GM23338 (cell line): ENCODE data around the gene NID2. TPM values are rescaled to one million over a fixed set of nuclear protein-coding genes. Genes with fewer than 3 reads are reported as not detected.
A peak's percentile ranks its signal among the peaks of the same experiment; 100 is the strongest.

Experiments used
- ATAC-seq: fragments of 200-7000 bp; cut with Tn5 transposase; 3 replicates; pipeline ENCODE4 v1.9.1; 2020
- DNase-seq: peaks from one replicate; pipeline ENCODE4 v3.0.0-alpha.2; 2015; ENCODE audit warnings: low spot score
- H2AFZ ChIP-seq: fragments of 200-600 bp; sonication (generic); 2 replicates; pipeline ENCODE4 v1.8.0; 2016; ENCODE audit warnings: antibody characterized with exemption, mild to moderate bottlenecking, moderate library complexity
- H3F3A ChIP-seq: fragments of 200-600 bp; sonication (generic); replicated peaks from 2 replicates; pipeline ENCODE4 v1.8.0; 2017; ENCODE audit warnings: antibody characterized with exemption, mixed run types, low read depth
- H3K27ac ChIP-seq: fragments of 200-600 bp; sonication (generic); 2 replicates; pipeline ENCODE4 v1.6.1; 2016; ENCODE audit warnings: low read depth
- H3K27me3 ChIP-seq: fragments of 200-600 bp; sonication (generic); 2 replicates; pipeline ENCODE4 v1.8.0; 2016; ENCODE audit warnings: mild to moderate bottlenecking, mixed run types, moderate library complexity; ENCODE audit not compliant: insufficient read depth
- H3K36me3 ChIP-seq: fragments of 200-600 bp; sonication (generic); 2 replicates; pipeline ENCODE4 v1.8.0; 2016; ENCODE audit warnings: mild to moderate bottlenecking; ENCODE audit not compliant: insufficient read depth
- H3K4me1 ChIP-seq: fragments of 200-600 bp; sonication (generic); 2 replicates; pipeline ENCODE4 v1.8.0; 2016; ENCODE audit warnings: mild to moderate bottlenecking, moderate library complexity; ENCODE audit not compliant: insufficient read depth
- H3K4me2 ChIP-seq: fragments of 200-600 bp; sonication (generic); 2 replicates; pipeline ENCODE4 v1.7.1; 2017; ENCODE audit warnings: mixed run types
- H3K4me3 ChIP-seq: fragments of 200-600 bp; sonication (generic); 2 replicates; pipeline ENCODE4 v1.6.1; 2016; ENCODE audit warnings: mixed run types
- H3K79me2 ChIP-seq: fragments of 200-600 bp; sonication (generic); replicated peaks from 2 replicates; pipeline ENCODE4 v1.8.0; 2017; ENCODE audit warnings: mild to moderate bottlenecking; ENCODE audit not compliant: insufficient read depth
- H3K9me2 ChIP-seq: fragments of 200-600 bp; sonication (generic); 2 replicates; pipeline ENCODE4 v1.8.0; 2017; ENCODE audit not compliant: insufficient read depth
- H4K20me1 ChIP-seq: fragments of 200-600 bp; sonication (generic); replicated peaks from 2 replicates; pipeline ENCODE4 v1.8.0; 2017; ENCODE audit warnings: mild to moderate bottlenecking; ENCODE audit not compliant: insufficient read depth
- H3K27ac Mint-ChIP-seq: 2 replicates; pipeline ENCODE4 v1.8.0; 2020; ENCODE audit warnings: inconsistent platforms, mild to moderate bottlenecking, moderate library complexity, mixed read lengths
- H3K27me3 Mint-ChIP-seq: 3 replicates; pipeline ENCODE4 v1.8.0; 2022; ENCODE audit warnings: low read depth, mild to moderate bottlenecking, moderate library complexity, mixed read lengths, inconsistent platforms; ENCODE audit not compliant: insufficient read depth, poor library complexity
- H3K36me3 Mint-ChIP-seq: 3 replicates; pipeline ENCODE4 v1.8.0; 2021; ENCODE audit warnings: low read depth, mild to moderate bottlenecking, inconsistent platforms, moderate library complexity, mixed read lengths
- H3K4me1 Mint-ChIP-seq: 3 replicates; pipeline ENCODE4 v1.8.0; 2020; ENCODE audit warnings: mild to moderate bottlenecking, inconsistent platforms, mixed read lengths
- H3K4me3 Mint-ChIP-seq: 3 replicates; pipeline ENCODE4 v1.8.0; 2021; ENCODE audit warnings: moderate library complexity, mild to moderate bottlenecking, inconsistent platforms, mixed read lengths
- H3K9me3 Mint-ChIP-seq: 3 replicates; pipeline ENCODE4 v1.8.0; 2020; ENCODE audit warnings: moderate library complexity, mild to moderate bottlenecking, inconsistent platforms, mixed read lengths
- CREB1 ChIP-seq: fragments of 250-450 bp; sonication (Bioruptor Pico); IDR thresholded peaks from 2 replicates; pipeline ENCODE4 v1.5.0; 2020; ENCODE audit warnings: low read depth, mild to moderate bottlenecking, moderate library complexity
- CTCF ChIP-seq, 2 experiments: fragments of 200-600 bp in 1 of 2; sonication (generic) in 1 of 2; conservative IDR thresholded peaks; 2 replicates each; pipeline versions ENCODE4 v1.5.1 to v1.6.1; 2016 to 2017; ENCODE audit warnings: antibody characterized with exemption in 2 of 2, low read depth in 2 of 2, mild to moderate bottlenecking in 2 of 2, moderate library complexity in 1 of 2
- ETS1 ChIP-seq: IDR thresholded peaks from 2 replicates; pipeline ENCODE4 v1.6.1; 2016; ENCODE audit warnings: antibody characterized with exemption
- EZH2 ChIP-seq: fragments of 200-600 bp; sonication (generic); IDR thresholded peaks from one replicate; pipeline ENCODE4 v1.8.0; 2017; ENCODE audit warnings: antibody characterized with exemption, mild to moderate bottlenecking, low read depth; ENCODE audit not compliant: unreplicated experiment
- JUNB ChIP-seq: IDR thresholded peaks from one replicate; pipeline ENCODE4 v1.6.1; 2016; ENCODE audit warnings: antibody characterized with exemption; ENCODE audit not compliant: unreplicated experiment
- NANOG ChIP-seq: IDR thresholded peaks from 2 replicates; pipeline ENCODE4 v1.6.1; 2016; ENCODE audit warnings: antibody characterized with exemption, borderline replicate concordance
- POLR2AphosphoS5 ChIP-seq: IDR thresholded peaks from 2 replicates; pipeline ENCODE4 v1.6.1; 2016; ENCODE audit warnings: antibody characterized with exemption, low read depth
- REST ChIP-seq: IDR thresholded peaks from one replicate; pipeline ENCODE4 v1.6.1; 2018; ENCODE audit warnings: antibody characterized with exemption; ENCODE audit not compliant: unreplicated experiment
- STAT1 ChIP-seq: IDR thresholded peaks from one replicate; pipeline ENCODE4 v1.6.1; 2016; ENCODE audit warnings: antibody characterized with exemption; ENCODE audit not compliant: unreplicated experiment
- ZNF114 ChIP-seq: fragments of 250-450 bp; sonication (Bioruptor Pico); IDR thresholded peaks from 2 replicates; pipeline ENCODE4 v1.5.0; 2020; ENCODE audit warnings: mild to moderate bottlenecking, moderate library complexity
- ZNF331 ChIP-seq: fragments of 250-450 bp; sonication (Bioruptor Pico); IDR thresholded peaks from 2 replicates; pipeline ENCODE4 v1.5.0; 2020; ENCODE audit warnings: low read depth, mild to moderate bottlenecking, moderate library complexity
- polyA plus RNA-seq: library from polyadenylated mRNA; unstranded; fragments of >200 nt; fragmentation: Nextera tagmentation; extraction: Ambion mirVana; gene quantifications from 2 replicates; pipeline ENCODE4 v1.2.1, GENCODE V29; 2016
- total RNA-seq: library from RNA; depleted of rRNA; stranded (reverse); fragments of >200 nt; shearing (Covaris generic); gene quantifications from 2 replicates; pipeline ENCODE4 v1.2.3, GENCODE V29; 2014

Gene NID2
- total and polyA plus RNA-seq, 2 experiments from 2014 or later, result 4.3 to 10.4 TPM

- Mint-ChIP-seq H3K36me3 (peaks cover 80% of the 10 kb centered on the region), H3K4me1 (peaks cover 7% of the 10 kb centered on the region; the same call in 2 of the 3 replicates), H3K4me3 (no peak overlapping the region), H3K27ac (peak overlapping the region; percentile 27; the same call in 1 of the 2 replicates), H3K9me3 (no peaks in the 10 kb centered on the region), H3K27me3 (peaks cover 3% of the 10 kb centered on the region)
- H3K27ac ChIP-seq, result no peak overlapping the region
- no peaks in the 10 kb centered on the region for H3K27me3 ChIP-seq
- peaks cover 58% of the 10 kb centered on the region for H3K36me3 ChIP-seq
- no peaks in the 10 kb centered on the region for H3K9me2 ChIP-seq
- TF ChIP-seq POLR2AphosphoS5 (no peak), JUNB (no peak), CREB1 (CRISPR knock-in tag) (no peak), ZNF331 (CRISPR knock-in tag) (no peak), ETS1 (no peak), STAT1 (no peak), ZNF114 (no peak), CTCF (conservative IDR thresholded peaks at IDR 0.05; ENCODE audit: low read depth in 2 of 2) (no peak), REST (no peak)
- peaks cover 6% of the 10 kb centered on the region; the same call in 1 of the 2 replicates for H4K20me1 ChIP-seq
- H3F3A ChIP-seq, result no peaks in the 10 kb centered on the region
- ATAC-seq (no peak), DNase-seq (no peak)
- H3K79me2 ChIP-seq, result no peaks in the 10 kb centered on the region; the same call in 1 of the 2 replicates
- H3K4me1 ChIP-seq, result peaks cover 20% of the 10 kb centered on the region
- no peak overlapping the region for H2AFZ ChIP-seq
- H3K4me2 ChIP-seq, result no peak overlapping the region
- H3K4me3 ChIP-seq, result no peak overlapping the region
These were observed 63.2 kb downstream of the NID2 start for GRCh38 chr14:52005625-52006024.

GRCh38 chr14:52003324-52003723 lies 65.5 kb downstream of the NID2 start:
- Histone ChIP-seq H3K27me3 (no peaks in the 10 kb centered on the region), H3K4me2 (no peak overlapping the region), H3K36me3 (peaks cover 53% of the 10 kb centered on the region), H4K20me1 (no peaks in the 10 kb centered on the region; the same call in 1 of the 2 replicates), H2AFZ (no peak overlapping the region), H3F3A (no peaks in the 10 kb centered on the region), H3K4me1 (peaks cover 20% of the 10 kb centered on the region), H3K27ac (no peak overlapping the region), H3K9me2 (no peaks in the 10 kb centered on the region), H3K79me2 (peaks cover 9% of the 10 kb centered on the region; the same call in 1 of the 2 replicates), H3K4me3 (no peak overlapping the region)
- H3K9me3 Mint-ChIP-seq, result no peaks in the 10 kb centered on the region
- peaks cover 86% of the 10 kb centered on the region for H3K36me3 Mint-ChIP-seq
- peaks cover 3% of the 10 kb centered on the region for H3K27me3 Mint-ChIP-seq
- H3K4me1 Mint-ChIP-seq, result peaks cover 7% of the 10 kb centered on the region; the same call in 2 of the 3 replicates
- H3K27ac Mint-ChIP-seq, result no peak overlapping the region
- ATAC-seq, result no peak
- no peak for DNase-seq
- H3K4me3 Mint-ChIP-seq, result no peak overlapping the region
- TF ChIP-seq NANOG (no peak), EZH2 (no peak), ZNF114 (no peak), ZNF331 (CRISPR knock-in tag) (no peak), STAT1 (no peak)
